ENCODE data around the gene KRTAP10-3.

Gene KRTAP10-3

GRCh38 chr21:44527156-44527982 lies 31.2 kb downstream of the KRTAP10-3 start:
- no peaks in the 10 kb centered on the region for H3K4me1 ChIP-seq (ENCODE audit: control insufficient read depth, insufficient read depth, low read length)
- CTCF ChIA-PET, result interaction anchor here (0.6 kb wide), 1 partner anchor 40 kb away, joined by 3 read pairs; no protein-coding TSS in a partner anchor
- H3K27ac ChIP-seq (ENCODE audit: extremely low read depth, low read depth, low read length), result no peak overlapping the region
- H3K4me3 ChIP-seq (ENCODE audit: low read depth, low read length), result no peak overlapping the region
- POLR2A ChIA-PET, result no interaction called here
- no peaks in the 10 kb centered on the region for H3K9me3 ChIP-seq (ENCODE audit: control insufficient read depth, insufficient read depth, low read depth, low read length)
- no peaks in the 10 kb centered on the region for H3K36me3 ChIP-seq (ENCODE audit: control insufficient read depth in 2 of 2, insufficient read depth in 1 of 2, low read length in 2 of 2)
- TF ChIP-seq MZF1 (tag by site-specific recombination; IDR thresholded peaks at IDR 0.05; ENCODE audit: borderline replicate concordance) (no peak), YY2 (tag by site-specific recombination; IDR thresholded peaks at IDR 0.05) (no peak), ZNF23 (tag by site-specific recombination; IDR thresholded peaks at IDR 0.05; ENCODE audit: borderline replicate concordance) (no peak), ZNF398 (tag by site-specific recombination; IDR thresholded peaks at IDR 0.05) (no peak), ZNF529 (tag by site-specific recombination; IDR thresholded peaks at IDR 0.05; ENCODE audit: insufficient replicate concordance) (no peak)

GRCh38 chr21:44526096-44526997 lies 32.2 kb downstream of the KRTAP10-3 start:
- CTCF ChIA-PET, result interaction anchor here (0.6 kb wide), 1 partner anchor 39 kb away, joined by 3 read pairs; no protein-coding TSS in a partner anchor
- Histone ChIP-seq H3K27ac (ENCODE audit: extremely low read depth, low read depth, low read length) (no peak overlapping the region), H3K36me3 (ENCODE audit: control insufficient read depth in 2 of 2, insufficient read depth in 1 of 2, low read length in 2 of 2) (no peaks in the 10 kb centered on the region), H3K9me3 (ENCODE audit: control insufficient read depth, insufficient read depth, low read depth, low read length) (no peaks in the 10 kb centered on the region), H3K4me3 (ENCODE audit: low read depth, low read length) (no peak overlapping the region), H3K4me1 (ENCODE audit: control insufficient read depth, insufficient read depth, low read length) (no peaks in the 10 kb centered on the region)
- TF ChIP-seq ZFHX2 (tag by site-specific recombination; conservative IDR thresholded peaks at IDR 0.05) (no peak), ATF2 (tag by site-specific recombination; IDR thresholded peaks at IDR 0.05; ENCODE audit: low read depth) (peak; percentile 48; the same call in 1 of the 2 replicates)
- POLR2A ChIA-PET, result no interaction called here

- Histone ChIP-seq H3K4me1 (ENCODE audit: control insufficient read depth, insufficient read depth, low read length) (no peaks in the 10 kb centered on the region), H3K36me3 (ENCODE audit: control insufficient read depth in 2 of 2, insufficient read depth in 1 of 2, low read length in 2 of 2) (no peaks in the 10 kb centered on the region), H3K4me3 (ENCODE audit: low read depth, low read length) (no peak overlapping the region), H3K9me3 (ENCODE audit: control insufficient read depth, insufficient read depth, low read depth, low read length) (no peaks in the 10 kb centered on the region), H3K27ac (ENCODE audit: extremely low read depth, low read depth, low read length) (no peak overlapping the region)
- CTCF ChIA-PET, result no interaction called here
- POLR2A ChIA-PET, result no interaction called here
- TF ChIP-seq KLF7 (tag by site-specific recombination; IDR thresholded peaks at IDR 0.05; ENCODE audit: borderline replicate concordance) (no peak), ZNF560 (tag by site-specific recombination; IDR thresholded peaks at IDR 0.05; ENCODE audit: borderline replicate concordance) (no peak), ZNF580 (tag by site-specific recombination; IDR thresholded peaks at IDR 0.05) (no peak), ZNF792 (tag by site-specific recombination; IDR thresholded peaks at IDR 0.05) (no peak), ZNF175 (tag by site-specific recombination; IDR thresholded peaks at IDR 0.05) (no peak), ZNF26 (tag by site-specific recombination; IDR thresholded peaks at IDR 0.05) (no peak), ZBTB10 (tag by site-specific recombination; IDR thresholded peaks at IDR 0.05) (no peak), ZNF48 (tag by site-specific recombination; IDR thresholded peaks at IDR 0.05) (no peak), ZNF19 (tag by site-specific recombination; IDR thresholded peaks at IDR 0.05; ENCODE audit: low read depth) (no peak), ZNF777 (tag by site-specific recombination; IDR thresholded peaks at IDR 0.05; ENCODE audit: borderline replicate concordance) (no peak)
Observed at GRCh38 chr21:44525391-44526095, 33.1 kb downstream of the KRTAP10-3 start.
